ENCODE results near the gene LRRN2. TPM values are rescaled to one million over a fixed set of nuclear protein-coding genes. Genes with fewer than 3 reads are reported as not detected.

The LRRN2 gene
- total and polyA plus RNA-seq, 2 experiments from 2014 or later: 7.0 to 27.9 TPM

- Histone ChIP-seq H3K9me2 (replicated peaks; ENCODE audit: insufficient read depth) (no peaks in the 10 kb centered on the region), H3K4me1 (ENCODE audit: insufficient read depth) (peaks cover 1% of the 10 kb centered on the region)
- 66% methylated on average over 4 of the region's 4 CpGs for WGBS (ENCODE audit: low lambda C conversion rate, missing lambda C conversion rate)
Measured at GRCh38 chr1:204733289-204733688, 47.8 kb upstream of the LRRN2 start.

GRCh38 chr1:204731985-204732575 lies 46.5 kb upstream of the LRRN2 start:
- Histone ChIP-seq H3K79me2 (no peaks in the 10 kb centered on the region), H3K36me3 (replicated peaks; ENCODE audit: insufficient read depth, low read depth) (no peaks in the 10 kb centered on the region), H3K27ac (no peak overlapping the region), H3K9me3 (ENCODE audit: low read depth) (no peaks in the 10 kb centered on the region), H3K4me3 (no peak overlapping the region), H3K9me2 (replicated peaks; ENCODE audit: insufficient read depth) (no peaks in the 10 kb centered on the region), H2AFZ (no peak overlapping the region), H3K4me2 (no peak overlapping the region), H3K4me1 (ENCODE audit: insufficient read depth) (peaks cover 6% of the 10 kb centered on the region), H3K27me3 (peaks cover 18% of the 10 kb centered on the region), H4K20me1 (ENCODE audit: insufficient read depth, poor library complexity, severe bottlenecking) (no peaks in the 10 kb centered on the region)
- DNase-seq (ENCODE audit: low spot score): no peak
- no peak for TF ChIP-seq EZH2 (IDR thresholded peaks at IDR 0.05; ENCODE audit: borderline replicate concordance)
- TF ChIP-seq CTCF (IDR thresholded peaks at IDR 0.05; ENCODE audit: poor library complexity): no peak
- no peak for TF ChIP-seq EZH2phosphoT487 (IDR thresholded peaks at IDR 0.05; ENCODE audit: low read depth, severe bottlenecking, unreplicated experiment)
- 70% methylated on average over 5 of the region's 5 CpGs for WGBS (ENCODE audit: low lambda C conversion rate, missing lambda C conversion rate)

More at GRCh38 chr1:204733289-204733688, 47.8 kb upstream of the LRRN2 start:
- H3K27ac ChIP-seq: no peak overlapping the region
- H4K20me1 ChIP-seq (ENCODE audit: insufficient read depth, poor library complexity, severe bottlenecking): no peaks in the 10 kb centered on the region
- H2AFZ ChIP-seq: no peak overlapping the region
- H3K79me2 ChIP-seq: no peaks in the 10 kb centered on the region
- peaks cover 4% of the 10 kb centered on the region for H3K9me3 ChIP-seq (ENCODE audit: low read depth)
- H3K36me3 ChIP-seq (replicated peaks; ENCODE audit: insufficient read depth, low read depth): no peaks in the 10 kb centered on the region
- no peak overlapping the region for H3K4me3 ChIP-seq
- TF ChIP-seq EZH2phosphoT487 (IDR thresholded peaks at IDR 0.05; ENCODE audit: low read depth, severe bottlenecking, unreplicated experiment): no peak
- no peak for TF ChIP-seq EZH2 (IDR thresholded peaks at IDR 0.05; ENCODE audit: borderline replicate concordance)
- no peak for TF ChIP-seq CTCF (IDR thresholded peaks at IDR 0.05; ENCODE audit: poor library complexity)
- no peak for DNase-seq (ENCODE audit: low spot score)
- H3K27me3 ChIP-seq: peaks cover 18% of the 10 kb centered on the region
- H3K4me2 ChIP-seq: no peak overlapping the region

- Histone ChIP-seq H4K20me1 (ENCODE audit: insufficient read depth, poor library complexity, severe bottlenecking) (no peaks in the 10 kb centered on the region), H3K27ac (no peak overlapping the region), H3K4me2 (no peak overlapping the region), H3K79me2 (no peaks in the 10 kb centered on the region), H3K4me3 (no peak overlapping the region), H2AFZ (no peak overlapping the region), H3K27me3 (peaks cover 14% of the 10 kb centered on the region), H3K9me3 (ENCODE audit: low read depth) (no peaks in the 10 kb centered on the region), H3K4me1 (ENCODE audit: insufficient read depth) (peaks cover 6% of the 10 kb centered on the region), H3K9me2 (replicated peaks; ENCODE audit: insufficient read depth) (no peaks in the 10 kb centered on the region), H3K36me3 (replicated peaks; ENCODE audit: insufficient read depth, low read depth) (no peaks in the 10 kb centered on the region)
- no peak for TF ChIP-seq EZH2phosphoT487 (IDR thresholded peaks at IDR 0.05; ENCODE audit: low read depth, severe bottlenecking, unreplicated experiment)
- TF ChIP-seq EZH2 (IDR thresholded peaks at IDR 0.05; ENCODE audit: borderline replicate concordance): no peak
- TF ChIP-seq CTCF (IDR thresholded peaks at IDR 0.05; ENCODE audit: poor library complexity): no peak
- no peak for DNase-seq (ENCODE audit: low spot score)
- 47% methylated on average over 6 of the region's 6 CpGs for WGBS (ENCODE audit: low lambda C conversion rate, missing lambda C conversion rate)
Measured at GRCh38 chr1:204731509-204731908, 46.0 kb upstream of the LRRN2 start.
